GM12878 (cell line): ENCODE results near the gene CLPTM1L.

Source experiments
- ATF2 ChIP-seq: IDR thresholded peaks from 2 replicates; pipeline ENCODE4 v1.6.1; 2012; ENCODE audit warnings: low read length, inconsistent platforms
- HDAC2 ChIP-seq: fragments of 200-600 bp; sonication (generic); IDR thresholded peaks from 2 replicates; pipeline ENCODE4 v1.6.1; 2017
- HDGF ChIP-seq: fragments of 450-650 bp; IDR thresholded peaks from 2 replicates; pipeline ENCODE4 v1.6.1; 2016; ENCODE audit warnings: antibody characterized with exemption
- POLR2A ChIP-seq: IDR thresholded peaks from 2 replicates; pipeline ENCODE4 v1.6.1; 2011; ENCODE audit warnings: low read depth, mild to moderate bottlenecking, low read length
- POLR2AphosphoS5 ChIP-seq: IDR thresholded peaks from 2 replicates; pipeline ENCODE4 v1.6.1; 2011; ENCODE audit warnings: mild to moderate bottlenecking, low read length, inconsistent platforms
- REST ChIP-seq: IDR thresholded peaks from 2 replicates; pipeline ENCODE4 v1.6.1; 2012; ENCODE audit warnings: mild to moderate bottlenecking, low read depth, low read length
- SMAD1 ChIP-seq: fragments of 450-650 bp; IDR thresholded peaks from 2 replicates; pipeline ENCODE4 v1.6.1; 2018; ENCODE audit warnings: mild to moderate bottlenecking, low read depth; ENCODE audit not compliant: partially characterized antibody
- TAF1 ChIP-seq: IDR thresholded peaks from 2 replicates; pipeline ENCODE4 v1.6.1; 2011; ENCODE audit warnings: mild to moderate bottlenecking, low read depth, low read length, borderline replicate concordance
- TCF12 ChIP-seq: IDR thresholded peaks from 2 replicates; pipeline ENCODE4 v1.6.1; 2011; ENCODE audit warnings: low read depth, mild to moderate bottlenecking, low read length
- TF ChIP-seq, protein P1 (sequence below), 3 experiments: IDR thresholded peaks in 2 of 3; conservative IDR thresholded peaks in 1 of 3; 2 replicates each; pipeline ENCODE4 v1.5.1; 2011; ENCODE audit warnings: low read depth in 3 of 3, low read length in 3 of 3, mild to moderate bottlenecking in 3 of 3, control low read depth in 2 of 3, moderate library complexity in 2 of 3, inconsistent platforms in 1 of 3, mixed read lengths in 1 of 3; ENCODE audit not compliant: control insufficient read depth in 2 of 3, insufficient read depth in 1 of 3; ENCODE audit errors: extremely low read depth in 1 of 3
- TF ChIP-seq, protein P2 (sequence below): IDR thresholded peaks from 2 replicates; pipeline ENCODE4 v1.6.1; 2011; ENCODE audit warnings: low read depth, low read length, improper control_type of control experiment, borderline replicate concordance

- no peak for TF ChIP-seq TCF12
- TF ChIP-seq ATF2: no peak
- TF ChIP-seq REST: no peak
- no peak for TF ChIP-seq SMAD1
- no peak for TF ChIP-seq HDAC2
- TF ChIP-seq, protein P1, sequence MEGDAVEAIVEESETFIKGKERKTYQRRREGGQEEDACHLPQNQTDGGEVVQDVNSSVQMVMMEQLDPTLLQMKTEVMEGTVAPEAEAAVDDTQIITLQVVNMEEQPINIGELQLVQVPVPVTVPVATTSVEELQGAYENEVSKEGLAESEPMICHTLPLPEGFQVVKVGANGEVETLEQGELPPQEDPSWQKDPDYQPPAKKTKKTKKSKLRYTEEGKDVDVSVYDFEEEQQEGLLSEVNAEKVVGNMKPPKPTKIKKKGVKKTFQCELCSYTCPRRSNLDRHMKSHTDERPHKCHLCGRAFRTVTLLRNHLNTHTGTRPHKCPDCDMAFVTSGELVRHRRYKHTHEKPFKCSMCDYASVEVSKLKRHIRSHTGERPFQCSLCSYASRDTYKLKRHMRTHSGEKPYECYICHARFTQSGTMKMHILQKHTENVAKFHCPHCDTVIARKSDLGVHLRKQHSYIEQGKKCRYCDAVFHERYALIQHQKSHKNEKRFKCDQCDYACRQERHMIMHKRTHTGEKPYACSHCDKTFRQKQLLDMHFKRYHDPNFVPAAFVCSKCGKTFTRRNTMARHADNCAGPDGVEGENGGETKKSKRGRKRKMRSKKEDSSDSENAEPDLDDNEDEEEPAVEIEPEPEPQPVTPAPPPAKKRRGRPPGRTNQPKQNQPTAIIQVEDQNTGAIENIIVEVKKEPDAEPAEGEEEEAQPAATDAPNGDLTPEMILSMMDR (IDR thresholded peaks at IDR 0.05 in 2 of 3, conservative IDR thresholded peaks at IDR 0.05 in 1 of 3; ENCODE audit: control insufficient read depth in 2 of 3, extremely low read depth in 1 of 3, insufficient read depth in 1 of 3, low read depth in 3 of 3, low read length in 3 of 3): no peak
- no peak for TF ChIP-seq HDGF
- no peak for TF ChIP-seq POLR2A
- no peak for TF ChIP-seq TAF1
- TF ChIP-seq, protein P2, sequence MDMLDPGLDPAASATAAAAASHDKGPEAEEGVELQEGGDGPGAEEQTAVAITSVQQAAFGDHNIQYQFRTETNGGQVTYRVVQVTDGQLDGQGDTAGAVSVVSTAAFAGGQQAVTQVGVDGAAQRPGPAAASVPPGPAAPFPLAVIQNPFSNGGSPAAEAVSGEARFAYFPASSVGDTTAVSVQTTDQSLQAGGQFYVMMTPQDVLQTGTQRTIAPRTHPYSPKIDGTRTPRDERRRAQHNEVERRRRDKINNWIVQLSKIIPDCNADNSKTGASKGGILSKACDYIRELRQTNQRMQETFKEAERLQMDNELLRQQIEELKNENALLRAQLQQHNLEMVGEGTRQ: no peak
- TF ChIP-seq POLR2AphosphoS5: no peak
Measured at GRCh38 chr5:1384521-1384920, 39.6 kb upstream of the CLPTM1L start.
